OCI-LY1 (cell line): Measurements from ENCODE around the gene NTRK3.

Experiments
- EZH2 ChIP-seq: fragments of 200-600 bp; sonication (generic), shearing (Covaris generic); IDR thresholded peaks from 2 replicates; pipeline ENCODE4 v1.8.0; 2017; ENCODE audit warnings: borderline replicate concordance, mixed run types, mild to moderate bottlenecking, antibody characterized with exemption, low read length, moderate library complexity, mixed read lengths
- TF ChIP-seq, protein P1 (sequence below): fragments of 200-600 bp; sonication (generic), shearing (Covaris generic); IDR thresholded peaks from 2 replicates; pipeline ENCODE4 v1.5.1; 2017; ENCODE audit warnings: mild to moderate bottlenecking, antibody characterized with exemption, low read length, moderate library complexity, mixed read lengths

DNA sequence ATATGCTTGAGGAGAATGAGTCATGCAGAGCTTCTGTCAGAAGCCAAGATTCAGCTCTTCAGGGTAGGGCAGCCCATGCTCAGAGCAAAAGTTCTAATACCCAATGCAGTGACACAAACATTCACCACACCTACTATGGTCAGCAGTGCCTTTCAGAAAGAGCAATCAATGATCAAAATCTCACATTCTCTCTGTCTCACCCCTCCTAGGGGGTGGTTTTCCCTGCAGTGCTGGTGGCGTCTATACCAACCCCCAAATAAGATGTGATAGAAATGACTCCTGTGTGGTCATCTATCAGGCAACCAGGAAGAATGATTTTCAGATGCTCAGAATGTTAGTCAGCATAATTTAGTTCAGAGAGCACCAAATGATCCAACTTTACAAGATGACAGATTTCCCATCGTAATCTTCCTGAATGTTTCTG is 385.3 kb downstream of the NTRK3 start:
- no peak for TF ChIP-seq EZH2
- TF ChIP-seq, protein P1, sequence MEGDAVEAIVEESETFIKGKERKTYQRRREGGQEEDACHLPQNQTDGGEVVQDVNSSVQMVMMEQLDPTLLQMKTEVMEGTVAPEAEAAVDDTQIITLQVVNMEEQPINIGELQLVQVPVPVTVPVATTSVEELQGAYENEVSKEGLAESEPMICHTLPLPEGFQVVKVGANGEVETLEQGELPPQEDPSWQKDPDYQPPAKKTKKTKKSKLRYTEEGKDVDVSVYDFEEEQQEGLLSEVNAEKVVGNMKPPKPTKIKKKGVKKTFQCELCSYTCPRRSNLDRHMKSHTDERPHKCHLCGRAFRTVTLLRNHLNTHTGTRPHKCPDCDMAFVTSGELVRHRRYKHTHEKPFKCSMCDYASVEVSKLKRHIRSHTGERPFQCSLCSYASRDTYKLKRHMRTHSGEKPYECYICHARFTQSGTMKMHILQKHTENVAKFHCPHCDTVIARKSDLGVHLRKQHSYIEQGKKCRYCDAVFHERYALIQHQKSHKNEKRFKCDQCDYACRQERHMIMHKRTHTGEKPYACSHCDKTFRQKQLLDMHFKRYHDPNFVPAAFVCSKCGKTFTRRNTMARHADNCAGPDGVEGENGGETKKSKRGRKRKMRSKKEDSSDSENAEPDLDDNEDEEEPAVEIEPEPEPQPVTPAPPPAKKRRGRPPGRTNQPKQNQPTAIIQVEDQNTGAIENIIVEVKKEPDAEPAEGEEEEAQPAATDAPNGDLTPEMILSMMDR = no peak
